ENCODE measurements around the gene GOLGB1.

GOLGB1 gene

DNA sequence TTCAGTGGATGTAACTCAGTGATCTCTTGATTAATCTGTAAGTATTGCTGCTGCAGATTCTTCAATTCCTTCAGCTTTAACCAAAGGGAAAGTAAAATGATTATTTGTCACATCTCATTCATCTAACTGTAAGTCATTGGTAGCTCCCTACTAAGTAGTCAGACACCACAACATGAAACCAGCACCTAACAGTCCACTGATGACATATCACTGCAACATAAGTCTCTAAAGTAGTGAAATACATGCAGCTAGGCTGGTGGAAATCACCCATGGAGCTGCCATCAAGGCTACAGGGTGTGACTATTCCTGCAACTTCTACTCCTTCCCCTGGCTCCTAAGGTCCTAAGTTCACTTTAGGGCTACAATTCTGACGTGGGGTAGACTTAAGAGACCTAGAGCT is 67.7 kb downstream of the GOLGB1 start:
- DNase-seq (ENCODE audit: low read depth in 2 of 2) = no peak

- no peak for DNase-seq (ENCODE audit: low read depth in 2 of 2)
These were observed 72.4 kb downstream of the GOLGB1 start for GRCh38 chr3:121677141-121677540.

DNA sequence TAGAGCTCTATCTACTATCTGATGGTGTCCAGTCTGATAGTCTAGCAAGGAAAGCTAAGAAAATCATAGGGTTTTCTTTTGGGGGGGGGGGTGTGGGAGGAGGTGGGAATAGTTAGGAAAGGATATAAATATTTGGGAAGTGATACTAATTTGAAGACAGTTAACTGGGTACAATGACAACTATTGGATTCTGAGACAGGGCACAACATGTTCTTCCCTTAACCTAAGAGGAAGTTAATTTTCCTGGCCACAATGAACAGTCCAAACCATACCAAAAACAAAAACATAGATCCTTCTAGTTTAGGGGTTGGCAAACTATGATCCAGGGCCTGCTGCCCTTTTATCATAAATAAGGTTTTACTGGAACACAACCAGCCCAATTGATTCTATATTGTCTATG is 78.9 kb downstream of the GOLGB1 start:
- no peak for DNase-seq (ENCODE audit: low read depth in 2 of 2)

DNA sequence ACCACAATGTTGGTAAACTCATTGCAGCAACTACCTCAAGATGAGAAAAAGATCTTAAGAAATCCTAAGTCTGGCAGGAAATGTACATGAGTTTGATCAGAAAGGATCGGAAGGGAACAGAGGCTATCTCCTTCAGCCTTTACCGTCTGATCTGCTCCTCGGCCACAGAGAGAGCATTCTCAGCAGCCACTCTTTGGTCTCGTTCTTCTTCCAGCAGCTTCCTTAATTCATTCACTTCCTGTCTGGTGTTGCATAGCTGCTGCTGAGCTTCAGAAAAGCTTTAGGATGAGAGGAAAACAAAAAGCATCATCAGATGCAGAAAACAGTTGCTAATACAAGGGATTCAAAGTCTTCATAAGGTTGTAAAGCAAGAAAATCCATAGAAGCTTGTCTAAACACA is 82.2 kb downstream of the GOLGB1 start:
- DNase-seq (ENCODE audit: low read depth in 2 of 2) = no peak

- no peak for DNase-seq (ENCODE audit: low read depth in 2 of 2)
These were observed 84.1 kb downstream of the GOLGB1 start for GRCh38 chr3:121665488-121665887.

DNA sequence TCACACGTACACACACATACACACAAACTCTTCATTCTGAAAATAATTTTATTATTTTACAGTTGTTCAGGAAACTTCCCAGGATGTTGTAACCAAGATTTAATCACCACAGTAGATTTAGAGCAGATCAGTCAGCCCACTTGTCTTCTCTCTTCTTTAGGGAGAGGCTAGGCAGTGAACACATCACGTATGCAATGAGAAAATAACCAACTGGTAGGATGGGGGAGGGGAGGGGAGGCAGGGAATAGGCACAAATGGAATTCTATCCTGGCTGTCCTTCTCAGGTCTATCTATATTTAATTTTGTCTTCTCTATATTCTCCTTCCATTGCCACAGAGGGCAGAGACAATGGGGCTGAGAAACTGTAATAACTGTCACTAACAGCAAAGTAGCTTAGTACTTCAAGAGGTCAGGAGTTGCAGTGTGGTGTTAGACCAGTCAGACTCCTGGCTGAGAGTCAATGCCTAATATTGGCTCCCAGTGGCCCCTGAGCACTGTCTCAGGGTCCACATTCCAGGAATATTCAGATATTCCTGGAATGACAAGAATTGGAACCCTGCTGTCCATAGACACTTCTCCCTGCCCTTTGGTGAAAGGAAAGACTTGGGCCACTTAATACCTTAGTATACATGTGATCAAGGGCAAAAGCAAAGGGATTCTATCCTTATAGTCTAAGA is 86.2 kb downstream of the GOLGB1 start:
- no peak for DNase-seq (ENCODE audit: low read depth in 2 of 2)

- DNase-seq (ENCODE audit: low read depth in 2 of 2) = no peak
These were observed 86.8 kb downstream of the GOLGB1 start for GRCh38 chr3:121662742-121663141.

- DNase-seq (ENCODE audit: low read depth in 2 of 2) = no peak
These were observed 88.2 kb downstream of the GOLGB1 start for GRCh38 chr3:121661376-121661775.

DNA sequence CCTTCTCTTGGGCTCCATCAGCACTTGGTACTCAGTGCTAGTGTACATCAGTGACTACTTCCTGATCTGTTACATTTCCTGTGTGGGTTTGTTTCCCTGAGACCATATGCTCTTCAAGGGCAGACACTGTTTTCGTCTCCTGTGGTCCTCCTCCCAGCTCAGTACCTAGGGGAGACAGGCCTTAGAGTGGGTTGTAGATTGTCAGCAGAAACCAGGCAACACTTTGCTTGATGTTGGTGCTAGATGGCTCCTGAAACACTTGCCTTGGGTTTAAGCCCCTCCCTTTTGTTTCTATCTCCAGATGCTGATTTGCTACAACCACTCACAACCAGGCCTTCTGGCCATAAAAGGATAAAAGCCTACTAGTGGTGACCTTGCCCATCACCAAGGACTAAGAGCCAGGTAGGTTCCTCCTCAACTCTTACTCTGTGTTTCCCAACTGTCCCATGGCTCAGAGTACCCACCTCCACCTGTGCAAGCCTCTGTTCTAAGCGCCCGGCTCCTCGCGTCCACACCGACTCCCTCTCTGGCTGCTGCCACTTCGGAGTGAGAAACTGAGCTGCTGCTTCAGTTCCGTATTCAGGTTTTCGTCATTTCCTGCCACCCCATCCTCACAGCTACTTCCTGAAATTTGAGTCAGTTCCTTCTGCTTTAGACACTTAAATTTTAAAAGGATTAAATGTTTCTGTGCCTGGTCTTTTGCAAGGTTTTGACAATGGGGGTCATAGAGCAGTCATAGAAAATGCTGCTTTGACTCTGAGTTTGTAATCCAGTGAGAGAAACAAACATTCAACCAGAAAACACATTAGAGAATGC is 89.0 kb downstream of the GOLGB1 start, which contains the start of gene HCLS1:
HCLS1 (minus strand) TSS at position 548 of the 816 bp plus-strand sequence. CDS start 2,556 bp downstream, outside the sequence.
- DNase-seq (ENCODE audit: low read depth in 2 of 2) = peak; percentile 7 to 28

- DNase-seq (ENCODE audit: low read depth in 2 of 2) = no peak
These were observed 90.0 kb downstream of the GOLGB1 start for GRCh38 chr3:121659586-121659985.

DNA sequence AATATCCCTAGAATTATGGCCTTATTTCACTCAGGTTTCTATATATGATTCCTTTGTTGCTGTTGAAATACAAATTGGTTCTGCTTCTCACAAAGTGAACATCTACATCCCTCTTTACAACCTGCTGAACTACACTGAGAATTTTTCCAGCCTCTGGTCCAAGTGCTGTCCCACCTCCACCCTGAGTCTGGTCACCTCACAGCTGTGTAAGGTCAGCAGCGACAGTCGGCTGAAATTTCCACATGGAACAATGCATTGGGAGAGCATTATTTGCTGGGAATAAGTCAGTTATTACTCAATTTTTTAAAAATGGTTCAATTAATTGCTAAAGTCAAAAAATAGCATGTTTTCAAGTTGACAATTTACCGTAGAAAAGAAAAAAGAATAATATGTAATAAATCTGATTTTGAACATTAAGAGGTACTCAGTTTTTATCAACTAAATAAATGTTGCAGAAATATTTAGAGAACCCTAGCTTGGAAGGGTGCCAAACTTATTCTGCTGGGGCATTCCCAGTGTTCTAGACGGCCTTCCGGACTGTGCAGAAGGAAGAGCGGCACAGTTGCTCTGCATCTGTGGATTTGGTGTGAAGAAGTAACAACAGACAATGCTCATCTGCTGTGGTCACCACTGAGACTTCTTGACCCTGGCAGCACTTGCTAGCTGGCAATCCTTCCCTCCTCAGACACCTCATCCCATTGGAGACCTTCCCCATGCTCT is 90.7 kb downstream of the GOLGB1 start:
- DNase-seq (ENCODE audit: low read depth in 2 of 2) = no peak

- DNase-seq (ENCODE audit: low read depth in 2 of 2) = no peak
These were observed 94.8 kb downstream of the GOLGB1 start for GRCh38 chr3:121654493-121655385.

DNA sequence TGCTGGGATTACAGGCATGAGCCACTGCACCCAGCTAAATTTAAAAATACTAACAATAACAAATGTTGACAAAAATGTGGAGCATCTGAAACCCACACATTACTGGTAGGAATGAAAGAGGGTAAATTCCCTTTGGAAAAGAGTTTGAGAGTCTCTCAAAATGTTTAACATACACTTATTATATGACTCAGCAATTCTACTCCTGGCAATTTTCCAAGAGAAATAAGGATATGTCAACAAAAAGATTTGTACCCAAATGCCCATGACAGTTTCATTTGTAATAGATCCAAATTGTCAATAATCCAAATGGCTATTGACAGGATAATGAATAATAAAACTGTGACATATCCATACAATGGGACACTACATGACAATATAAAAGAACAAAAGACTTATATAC is 97.9 kb downstream of the GOLGB1 start:
- no peak for DNase-seq (ENCODE audit: low read depth in 2 of 2)

- no peak for DNase-seq (ENCODE audit: low read depth in 2 of 2)
These were observed 99.9 kb downstream of the GOLGB1 start for GRCh38 chr3:121649645-121650044.

DNA sequence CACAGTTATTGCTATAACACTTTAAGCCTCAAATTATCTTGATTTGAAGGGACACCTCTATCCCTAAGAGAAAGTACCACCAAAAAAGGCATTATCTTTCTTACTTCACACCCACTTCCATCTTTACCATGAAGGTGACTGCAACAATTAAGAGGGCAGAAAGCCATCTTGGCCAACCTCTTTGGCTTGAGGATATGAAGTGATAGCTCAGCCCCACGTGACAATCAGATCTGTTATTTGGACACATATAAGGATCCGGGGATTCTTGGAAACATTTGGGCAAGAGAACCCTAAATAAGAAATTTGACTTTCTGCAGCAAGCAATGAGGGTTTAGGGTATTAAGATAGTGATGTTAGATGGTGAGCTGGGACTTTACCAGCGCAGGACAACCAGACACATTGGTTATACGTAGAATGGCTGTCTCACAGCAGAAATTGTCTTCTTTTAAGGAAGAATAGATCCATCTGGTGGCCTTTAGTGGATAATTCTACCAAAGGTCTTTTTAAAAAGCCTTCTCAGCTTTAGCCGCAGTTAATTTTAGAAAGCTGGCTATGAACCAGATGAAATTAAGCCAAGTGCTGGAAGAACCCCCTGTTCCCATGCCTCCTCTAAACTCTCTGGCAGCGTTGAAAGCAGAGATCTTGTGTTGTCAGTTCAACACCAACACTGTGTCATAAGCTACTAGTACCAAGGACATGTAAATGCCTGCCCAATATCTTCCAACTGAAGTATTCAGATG is 101.2 kb downstream of the GOLGB1 start:
- no peak for DNase-seq (ENCODE audit: low read depth in 2 of 2)

DNA sequence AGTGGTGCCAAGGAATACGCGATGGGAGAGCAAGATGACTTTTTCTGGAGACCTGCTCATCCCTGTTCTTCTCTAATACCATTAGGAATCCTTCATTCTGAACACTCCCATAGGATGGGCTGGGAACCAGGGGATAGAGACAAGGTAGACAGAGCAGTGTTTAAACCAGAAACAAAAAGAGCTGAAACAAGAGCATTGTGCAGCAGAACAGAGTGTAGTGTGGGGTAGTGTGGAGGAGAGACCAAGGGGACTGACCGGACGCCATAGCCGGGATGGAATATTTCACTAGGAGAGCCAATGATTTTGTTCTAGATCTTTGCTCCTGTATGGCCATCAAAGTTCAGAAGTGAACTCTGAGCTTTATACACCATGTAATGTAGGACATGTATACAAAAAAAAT is 104.5 kb downstream of the GOLGB1 start:
- DNase-seq (ENCODE audit: low read depth in 2 of 2) = no peak

- no peak for DNase-seq (ENCODE audit: low read depth in 2 of 2)
These were observed 106.8 kb downstream of the GOLGB1 start for GRCh38 chr3:121642601-121643314.

DNA sequence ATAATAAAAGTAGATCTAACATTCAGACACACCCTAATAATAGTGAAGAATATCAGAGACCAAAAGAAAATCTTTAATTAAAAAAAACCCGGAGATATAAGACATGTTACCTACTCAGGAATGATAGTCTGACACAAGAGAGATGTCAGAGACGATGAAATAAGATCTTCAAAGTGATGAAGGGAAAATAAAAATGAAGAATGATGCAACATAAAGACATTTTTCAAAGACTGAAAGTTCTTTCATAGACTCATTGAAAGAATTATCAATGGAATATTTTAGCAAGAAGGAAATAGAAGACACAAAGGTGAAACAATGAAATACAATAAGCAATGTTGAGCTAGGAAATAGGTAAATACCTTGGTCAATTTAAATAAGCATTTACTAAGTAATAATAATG is 108.4 kb downstream of the GOLGB1 start:
- no peak for DNase-seq (ENCODE audit: low read depth in 2 of 2)

DNA sequence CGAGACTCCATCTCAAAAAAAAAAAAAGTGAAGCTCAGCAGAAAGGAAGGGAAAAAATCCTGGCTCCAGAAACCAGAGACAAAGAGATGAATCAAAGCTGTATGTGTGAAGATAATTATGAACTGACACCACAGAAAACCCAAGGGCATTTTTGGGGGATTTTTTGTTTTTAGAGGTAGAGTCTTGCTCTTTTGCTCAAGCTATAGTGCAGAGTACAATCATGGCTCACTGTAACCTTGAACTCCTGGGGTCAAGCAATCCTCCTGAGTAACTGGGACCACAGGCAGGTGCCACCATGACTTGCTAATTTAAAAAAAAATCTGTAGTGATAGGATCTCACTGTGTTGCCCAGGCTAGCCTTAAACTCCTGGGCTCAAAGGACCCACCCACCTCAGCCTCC is 111.6 kb downstream of the GOLGB1 start:
- no peak for DNase-seq (ENCODE audit: low read depth in 2 of 2)

- no peak for DNase-seq (ENCODE audit: low read depth in 2 of 2)
These were observed 119.2 kb downstream of the GOLGB1 start for GRCh38 chr3:121630355-121630754.

Measured in stimulated activated CD4-positive, alpha-beta T cell treated with anti-CD3 and anti-CD28 coated beads, Interleukin-1b, Interleukin-23, amount 100 ng/mL, for 1 hour (primary cell).